Measurements from ENCODE around the gene ELL2. TPM values are rescaled to one million over a fixed set of nuclear protein-coding genes. Genes with fewer than 3 reads are reported as not detected.

Gene ELL2
- total and polyA plus RNA-seq, 4 donors, result 12.3 to 79.6 (median 49.0) TPM

DNA sequence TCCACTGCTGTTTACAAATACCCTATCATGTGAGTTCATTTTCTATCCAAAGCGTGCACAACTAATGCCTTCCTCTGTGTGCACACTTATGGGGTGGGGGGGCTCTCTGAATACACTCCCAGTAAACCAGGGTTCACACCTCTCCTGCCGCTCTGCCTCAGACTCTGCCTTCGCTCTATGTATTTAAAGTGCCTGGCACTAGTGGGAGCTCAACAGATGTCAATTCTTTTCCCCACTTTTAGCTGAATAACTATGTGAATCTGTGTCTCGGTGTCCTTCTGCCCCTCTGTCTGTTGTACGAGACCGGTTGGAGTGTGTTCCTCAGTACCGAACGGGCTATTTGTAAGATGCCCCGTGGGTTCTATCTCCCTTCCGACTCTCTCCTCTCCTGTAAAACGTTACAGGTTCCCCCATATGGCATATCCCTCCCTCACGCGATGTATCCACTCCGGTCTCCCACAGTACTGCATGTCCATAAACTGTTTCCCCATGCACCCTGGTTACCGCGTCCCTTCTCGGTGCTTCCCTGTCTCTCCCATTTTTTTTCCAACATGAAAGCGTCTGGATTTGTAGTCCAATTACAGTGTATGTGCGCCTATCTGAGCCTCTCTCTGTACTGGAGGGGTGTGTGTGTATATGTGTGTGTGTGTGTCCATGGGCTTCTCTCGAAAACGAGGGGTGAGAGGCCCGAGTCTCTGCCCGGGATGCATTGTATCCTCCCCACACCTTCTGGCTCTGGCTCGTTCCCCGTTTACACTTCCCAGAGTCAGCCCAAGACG lies 1.6 kb downstream of the ELL2 start:
- DNase-seq (peak; percentile 42 to 54 (median 44)), ATAC-seq (ENCODE audit: insufficient read depth, low FRiP score) (no peak)
- Histone ChIP-seq H3K27me3 (ENCODE audit: control insufficient read depth in 3 of 3, insufficient read depth in 3 of 3, low read length in 2 of 3) (peaks cover 0 to 2% (median 0%) of the 10 kb centered on the region in 3 donors), H3K9me3 (ENCODE audit: control insufficient read depth in 4 of 4, insufficient read depth in 3 of 4, low read length in 3 of 4) (no peaks in the 10 kb centered on the region), H3K9ac (ENCODE audit: insufficient read depth in 1 of 2, low read length in 2 of 2) (peak overlapping the region; percentile 50 to 79), H3K4me1 (ENCODE audit: control insufficient read depth in 5 of 5, insufficient read depth in 5 of 5, low read length in 5 of 5) (peaks cover 0 to 26% (median 7%) of the 10 kb centered on the region in 5 donors), H3K27ac (ENCODE audit: low read depth in 1 of 2, low read length in 1 of 2) (peak overlapping the region; percentile 98 to 99), H3K4me3 (peak overlapping the region; percentile 55), H3K36me3 (ENCODE audit: control insufficient read depth in 4 of 4, insufficient read depth in 4 of 4, low read length in 4 of 4) (no peaks in the 10 kb centered on the region)
- TF ChIP-seq, protein P1, sequence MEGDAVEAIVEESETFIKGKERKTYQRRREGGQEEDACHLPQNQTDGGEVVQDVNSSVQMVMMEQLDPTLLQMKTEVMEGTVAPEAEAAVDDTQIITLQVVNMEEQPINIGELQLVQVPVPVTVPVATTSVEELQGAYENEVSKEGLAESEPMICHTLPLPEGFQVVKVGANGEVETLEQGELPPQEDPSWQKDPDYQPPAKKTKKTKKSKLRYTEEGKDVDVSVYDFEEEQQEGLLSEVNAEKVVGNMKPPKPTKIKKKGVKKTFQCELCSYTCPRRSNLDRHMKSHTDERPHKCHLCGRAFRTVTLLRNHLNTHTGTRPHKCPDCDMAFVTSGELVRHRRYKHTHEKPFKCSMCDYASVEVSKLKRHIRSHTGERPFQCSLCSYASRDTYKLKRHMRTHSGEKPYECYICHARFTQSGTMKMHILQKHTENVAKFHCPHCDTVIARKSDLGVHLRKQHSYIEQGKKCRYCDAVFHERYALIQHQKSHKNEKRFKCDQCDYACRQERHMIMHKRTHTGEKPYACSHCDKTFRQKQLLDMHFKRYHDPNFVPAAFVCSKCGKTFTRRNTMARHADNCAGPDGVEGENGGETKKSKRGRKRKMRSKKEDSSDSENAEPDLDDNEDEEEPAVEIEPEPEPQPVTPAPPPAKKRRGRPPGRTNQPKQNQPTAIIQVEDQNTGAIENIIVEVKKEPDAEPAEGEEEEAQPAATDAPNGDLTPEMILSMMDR (IDR thresholded peaks at IDR 0.05; ENCODE audit: control extremely low read depth, extremely low read depth), result no peak
- 21 to 35% methylated on average over 26 of the region's 26 CpGs for WGBS, 2 donors

DNA sequence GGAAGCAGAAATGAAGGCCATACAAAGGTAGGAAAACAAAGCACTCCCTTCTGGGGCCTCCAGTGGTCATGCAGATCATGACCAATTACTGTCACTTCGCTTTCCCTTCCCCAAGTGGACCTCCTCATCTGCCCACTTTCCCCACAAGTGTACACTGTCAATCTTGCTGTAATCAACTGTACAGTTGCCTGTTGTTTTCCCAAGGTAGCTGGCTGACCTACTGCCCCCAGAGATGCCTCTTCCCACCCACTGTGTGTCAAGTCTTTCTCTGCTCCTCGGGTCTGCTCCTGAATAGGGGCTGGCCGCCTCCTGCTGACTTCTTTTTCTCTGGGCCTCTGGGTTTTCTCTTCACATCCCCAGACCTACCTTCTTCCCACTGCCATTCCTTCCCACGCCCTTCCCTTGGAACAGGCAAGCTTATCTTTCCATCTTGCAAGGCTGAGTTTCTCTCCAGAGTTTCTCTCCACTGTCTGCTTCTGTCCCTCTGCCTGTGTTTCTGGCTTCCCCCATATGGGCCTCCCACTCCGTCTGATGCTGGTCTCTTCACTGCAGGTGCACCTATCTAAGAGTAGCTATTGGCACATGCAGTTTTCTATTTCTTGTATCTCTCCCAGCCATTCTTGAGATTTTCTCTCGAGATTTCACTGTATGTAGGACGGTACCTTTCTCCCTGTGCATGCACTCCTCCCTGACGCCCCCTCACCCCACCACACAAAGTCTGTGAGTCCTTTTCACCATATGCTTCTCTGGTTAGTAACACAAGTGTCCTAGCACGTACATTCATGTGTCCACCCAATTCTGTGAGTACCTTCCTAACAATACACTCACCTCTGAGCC lies 2.4 kb downstream of the ELL2 start:
- H3K27ac ChIP-seq (ENCODE audit: low read depth in 1 of 2, low read length in 1 of 2), result peak overlapping the region; percentile 18 to 99
- peak overlapping the region; percentile 55 for H3K4me3 ChIP-seq
- no peak for ATAC-seq (ENCODE audit: insufficient read depth, low FRiP score)
- TF ChIP-seq, protein P1 (IDR thresholded peaks at IDR 0.05; ENCODE audit: control extremely low read depth, extremely low read depth), result no peak
- no peaks in the 10 kb centered on the region for H3K36me3 ChIP-seq (ENCODE audit: control insufficient read depth in 4 of 4, insufficient read depth in 4 of 4, low read length in 4 of 4)
- no peaks in the 10 kb centered on the region for H3K9me3 ChIP-seq (ENCODE audit: control insufficient read depth in 4 of 4, insufficient read depth in 3 of 4, low read length in 3 of 4)
- no peak overlapping the region for H3K9ac ChIP-seq (ENCODE audit: insufficient read depth in 1 of 2, low read length in 2 of 2)
- 74 to 83% methylated on average over 9 of the region's 9 CpGs for WGBS, 2 donors
- no peak for DNase-seq
- H3K4me1 ChIP-seq (ENCODE audit: control insufficient read depth in 5 of 5, insufficient read depth in 5 of 5, low read length in 5 of 5), result peaks cover 0 to 26% (median 8%) of the 10 kb centered on the region in 5 donors
- H3K27me3 ChIP-seq (ENCODE audit: control insufficient read depth in 3 of 3, insufficient read depth in 3 of 3, low read length in 2 of 3), result peaks cover 0 to 2% (median 0%) of the 10 kb centered on the region in 3 donors

DNA sequence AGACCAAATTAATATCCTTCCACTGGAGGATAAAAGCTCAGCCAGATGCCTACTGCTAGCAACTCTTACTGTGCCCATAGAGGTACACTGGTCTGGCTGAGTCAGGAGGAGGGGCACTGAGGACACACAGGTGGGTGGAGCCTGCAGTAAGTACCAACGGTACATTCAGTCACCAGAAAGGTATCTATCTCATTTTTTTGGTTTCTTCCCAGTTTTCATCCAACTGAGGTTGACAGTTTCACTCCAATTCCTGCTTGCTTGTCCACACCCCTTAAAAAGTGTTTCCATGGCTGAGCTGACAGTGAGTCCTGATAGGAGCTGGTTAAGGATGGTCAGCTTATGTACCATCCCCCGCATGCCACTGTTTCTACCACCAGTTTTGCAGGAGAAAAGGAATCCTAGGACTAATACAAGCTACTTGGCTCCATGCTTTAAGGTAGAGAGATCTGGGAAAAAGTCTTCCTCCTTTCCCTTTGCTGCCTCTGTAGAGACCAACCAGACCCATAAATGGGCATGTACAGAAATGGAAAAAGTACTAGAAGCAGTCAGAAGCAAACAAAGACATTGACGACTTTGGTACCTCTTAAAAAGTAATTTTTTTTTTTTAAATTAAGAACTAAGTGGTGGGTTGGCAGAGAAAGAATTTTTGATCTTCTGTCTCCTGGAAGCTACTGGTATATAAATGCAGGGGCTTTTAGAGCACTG lies 3.2 kb downstream of the ELL2 start:
- 72 to 89% methylated on average over 3 of the region's 3 CpGs for WGBS, 2 donors
- Histone ChIP-seq H3K4me1 (ENCODE audit: control insufficient read depth in 5 of 5, insufficient read depth in 5 of 5, low read length in 5 of 5) (peaks cover 0 to 26% (median 8%) of the 10 kb centered on the region in 5 donors), H3K36me3 (ENCODE audit: control insufficient read depth in 4 of 4, insufficient read depth in 4 of 4, low read length in 4 of 4) (no peaks in the 10 kb centered on the region), H3K27me3 (ENCODE audit: control insufficient read depth in 3 of 3, insufficient read depth in 3 of 3, low read length in 2 of 3) (peaks cover 0 to 2% (median 0%) of the 10 kb centered on the region in 3 donors), H3K9me3 (ENCODE audit: control insufficient read depth in 4 of 4, insufficient read depth in 3 of 4, low read length in 3 of 4) (no peaks in the 10 kb centered on the region), H3K4me3 (peak overlapping the region; percentile 39), H3K9ac (ENCODE audit: insufficient read depth in 1 of 2, low read length in 2 of 2) (no peak overlapping the region), H3K27ac (ENCODE audit: low read depth in 1 of 2, low read length in 1 of 2) (peak overlapping the region; percentile 45 to 52)
- TF ChIP-seq, protein P1 (IDR thresholded peaks at IDR 0.05; ENCODE audit: control extremely low read depth, extremely low read depth), result no peak
- DNase-seq (no peak), ATAC-seq (ENCODE audit: insufficient read depth, low FRiP score) (no peak)
